Measurements from ENCODE around the gene PEX14.
"Not testable (repeated sequence)": the region's sequence is repeated elsewhere in the genome, so short reads cannot be mapped to it uniquely, and the experiment has no call there.

PEX14 gene

GRCh38 chr1:10451287-10451686, 23.5 kb upstream of the PEX14 start:
- no peak for TF ChIP-seq CTCF (IDR thresholded peaks at IDR 0.05; ENCODE audit: low read depth, low read length, missing control alignments)
- no peak for DNase-seq (ENCODE audit: low read depth)
- no peak overlapping the region for H3K4me3 ChIP-seq (ENCODE audit: low read depth, low read length)

DNA sequence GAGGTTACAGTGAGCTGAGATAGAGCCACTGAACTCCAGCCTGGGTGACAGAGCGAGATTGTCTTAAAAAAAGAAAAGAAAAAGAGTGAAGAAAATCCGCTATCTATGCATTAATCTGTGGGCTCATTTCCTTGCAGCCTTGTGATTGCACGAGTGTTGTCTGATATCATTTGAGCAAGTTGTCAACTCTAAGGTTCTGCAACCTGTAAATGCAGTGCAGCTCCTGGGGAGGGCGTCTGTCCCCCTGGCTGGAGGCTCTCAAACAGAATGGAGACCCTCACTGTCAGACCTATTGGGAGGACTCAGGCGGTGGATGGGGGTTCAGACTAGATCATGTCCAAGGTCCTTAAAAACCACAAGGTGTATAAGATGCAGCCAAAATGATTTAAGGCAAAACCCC, 18.7 kb upstream of the PEX14 start:
- DNase-seq (ENCODE audit: low read depth): no peak
- no peak overlapping the region for H3K4me3 ChIP-seq (ENCODE audit: low read depth, low read length)
- no peak for TF ChIP-seq CTCF (IDR thresholded peaks at IDR 0.05; ENCODE audit: low read depth, low read length, missing control alignments)

DNA sequence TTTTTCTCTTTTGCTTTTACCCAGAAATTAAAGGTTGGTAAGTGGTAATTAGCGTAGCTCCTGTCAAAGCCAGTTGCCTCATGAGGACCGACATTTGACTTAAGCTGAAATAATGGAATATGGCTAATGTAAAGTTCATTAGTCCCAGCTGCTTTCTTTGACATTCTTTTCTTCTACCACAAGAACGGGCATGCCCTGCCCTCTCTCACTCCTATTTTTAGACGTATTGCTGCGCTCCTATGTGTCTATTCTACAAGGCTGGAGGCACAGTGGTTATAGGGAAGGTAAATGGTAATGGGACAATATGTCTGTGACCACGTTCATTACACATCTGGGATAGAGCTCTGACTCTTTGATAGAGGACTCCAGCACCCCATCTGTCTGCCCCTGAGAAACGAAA, 18.1 kb upstream of the PEX14 start:
- DNase-seq (ENCODE audit: low read depth): no peak
- H3K4me3 ChIP-seq (ENCODE audit: low read depth, low read length): no peak overlapping the region
- TF ChIP-seq CTCF (IDR thresholded peaks at IDR 0.05; ENCODE audit: low read depth, low read length, missing control alignments): no peak

- H3K4me3 ChIP-seq (ENCODE audit: low read depth, low read length); DNase-seq (ENCODE audit: low read depth): not testable (repeated sequence)
These were observed 17.3 kb upstream of the PEX14 start for GRCh38 chr1:10457462-10457861.

- H3K4me3 ChIP-seq (ENCODE audit: low read depth, low read length): no peak overlapping the region
- TF ChIP-seq CTCF (IDR thresholded peaks at IDR 0.05; ENCODE audit: low read depth, low read length, missing control alignments): no peak
- no peak for DNase-seq (ENCODE audit: low read depth)
These were observed 16.9 kb upstream of the PEX14 start for GRCh38 chr1:10457875-10458274.

DNA sequence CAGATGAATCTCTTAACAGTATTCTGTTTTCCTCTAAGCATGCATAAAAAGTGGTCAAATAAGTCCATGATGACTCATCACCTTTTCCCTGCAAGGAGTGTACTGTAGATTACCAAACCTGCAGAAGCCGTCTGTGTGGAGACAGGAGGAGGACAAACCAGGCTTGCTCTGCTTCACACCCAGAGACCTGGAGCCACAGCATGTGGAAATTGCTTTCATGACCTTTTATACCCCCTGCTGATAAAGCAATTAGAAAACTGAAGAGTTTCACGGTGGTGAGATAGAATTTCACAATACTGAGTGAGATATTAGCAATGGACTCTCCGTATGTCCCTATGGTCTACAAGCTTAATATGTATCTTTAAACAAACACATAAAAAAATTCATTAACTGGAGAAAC, 15.6 kb upstream of the PEX14 start:
- no peak for DNase-seq (ENCODE audit: low read depth)
- H3K4me3 ChIP-seq (ENCODE audit: low read depth, low read length): no peak overlapping the region
- no peak for TF ChIP-seq CTCF (IDR thresholded peaks at IDR 0.05; ENCODE audit: low read depth, low read length, missing control alignments)

GRCh38 chr1:10467078-10467477, 7.7 kb upstream of the PEX14 start:
- H3K4me3 ChIP-seq (ENCODE audit: low read depth, low read length): no peak overlapping the region
- TF ChIP-seq CTCF (IDR thresholded peaks at IDR 0.05; ENCODE audit: low read depth, low read length, missing control alignments): no peak
- no peak for DNase-seq (ENCODE audit: low read depth)

DNA sequence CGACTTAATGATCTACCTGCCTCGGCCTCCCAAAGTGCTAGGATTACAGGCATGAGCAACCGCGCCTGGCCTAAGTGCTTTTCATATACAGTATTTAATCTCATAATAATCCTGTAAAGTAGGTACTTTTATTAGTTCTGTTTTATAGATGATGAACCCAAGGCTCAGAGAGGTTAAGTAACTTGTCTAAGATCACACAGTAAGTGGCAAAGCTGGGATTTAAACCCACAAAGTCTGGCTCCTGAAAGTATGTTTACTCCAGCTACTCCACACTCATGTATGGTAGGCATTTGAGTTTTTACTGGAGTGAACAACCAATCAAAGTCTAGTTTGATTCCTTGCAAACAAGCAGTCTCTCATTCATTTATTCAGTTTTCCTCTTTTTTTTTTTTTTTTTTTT, 4.7 kb upstream of the PEX14 start:
- TF ChIP-seq CTCF (IDR thresholded peaks at IDR 0.05; ENCODE audit: low read depth, low read length, missing control alignments): no peak
- no peak overlapping the region for H3K4me3 ChIP-seq (ENCODE audit: low read depth, low read length)
- no peak for DNase-seq (ENCODE audit: low read depth)

Measured in GM12864 (cell line).